HG03457 (cell line): ENCODE data around the gene SLC35G6.
"Not testable (repeated sequence)": the region's sequence is repeated elsewhere in the genome, so short reads cannot be mapped to it uniquely, and the experiment has no call there.

Experiments
- ATAC-seq: cut with Tn5 transposase; IDR thresholded peaks from one replicate; pipeline ENCODE4 v1.9.1; 2021; ENCODE audit warnings: moderate number of reproducible peaks; ENCODE audit not compliant: unreplicated experiment

Gene SLC35G6

DNA sequence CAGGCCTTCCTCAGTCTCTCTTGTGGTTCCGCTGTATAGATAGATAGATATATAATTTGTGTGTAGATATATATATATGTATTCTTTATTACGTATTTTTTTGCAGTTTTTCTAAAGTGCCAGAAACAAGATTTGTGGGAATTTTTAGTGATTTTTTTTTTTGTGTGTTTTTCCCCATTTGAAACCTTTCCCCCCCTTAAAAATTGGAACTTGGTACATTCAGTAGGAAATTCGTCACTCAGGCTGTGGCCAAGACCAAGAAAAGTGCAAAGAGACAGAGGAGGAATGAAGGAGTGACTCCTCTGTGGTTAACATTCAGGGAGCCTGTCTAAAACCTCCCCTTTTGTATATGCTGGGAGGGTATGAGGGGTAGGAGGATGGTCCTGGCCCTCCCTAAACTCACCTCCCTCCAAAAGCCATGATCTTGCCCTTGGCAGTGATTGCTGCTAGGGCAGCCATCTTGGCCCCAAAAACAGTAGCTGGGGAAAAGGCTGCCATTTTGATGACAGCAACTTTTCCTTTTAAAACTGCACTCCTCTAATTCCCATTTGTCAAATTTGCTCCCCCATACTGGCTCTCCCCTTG lies 21.2 kb upstream of the SLC35G6 start:
- no peak for ATAC-seq

DNA sequence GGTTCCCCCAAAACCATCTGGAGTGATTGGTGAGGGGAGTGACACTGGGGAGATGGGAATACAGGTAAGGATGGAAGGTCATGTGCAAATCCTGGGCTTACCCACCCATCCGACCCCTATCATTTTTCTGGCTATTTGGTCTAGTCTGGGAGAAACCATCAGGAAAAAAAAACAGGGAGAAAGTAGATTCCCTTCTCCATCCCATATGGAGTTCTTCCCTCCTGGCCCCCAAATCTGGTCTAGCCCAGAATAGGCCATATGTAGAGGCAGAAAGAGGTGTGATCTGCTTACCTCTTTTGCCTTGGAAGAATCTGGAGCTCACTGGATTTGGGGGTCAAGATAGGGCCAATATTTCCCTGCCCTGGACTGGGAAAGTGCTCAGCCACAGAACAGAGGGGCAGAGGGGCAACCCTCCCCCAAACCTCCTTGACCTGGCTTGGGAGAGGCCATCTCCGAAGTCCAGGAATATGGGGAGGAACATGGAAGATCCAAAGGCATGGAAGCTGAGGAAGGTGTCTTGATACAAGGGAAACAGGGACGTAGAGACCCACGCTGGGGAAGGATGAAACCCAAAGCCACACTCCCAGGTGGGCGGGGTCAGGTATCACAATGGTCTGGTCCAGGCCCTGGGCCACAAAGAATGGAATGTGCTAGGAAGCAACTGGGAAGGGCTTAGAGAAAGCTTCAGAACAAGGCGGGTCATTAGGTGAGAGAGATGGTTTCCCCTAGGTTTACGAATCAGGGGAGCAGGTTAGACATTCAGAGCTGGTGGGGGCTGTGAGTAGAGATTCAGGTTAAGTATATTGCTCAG lies 20.2 kb upstream of the SLC35G6 start:
- no peak for ATAC-seq

DNA sequence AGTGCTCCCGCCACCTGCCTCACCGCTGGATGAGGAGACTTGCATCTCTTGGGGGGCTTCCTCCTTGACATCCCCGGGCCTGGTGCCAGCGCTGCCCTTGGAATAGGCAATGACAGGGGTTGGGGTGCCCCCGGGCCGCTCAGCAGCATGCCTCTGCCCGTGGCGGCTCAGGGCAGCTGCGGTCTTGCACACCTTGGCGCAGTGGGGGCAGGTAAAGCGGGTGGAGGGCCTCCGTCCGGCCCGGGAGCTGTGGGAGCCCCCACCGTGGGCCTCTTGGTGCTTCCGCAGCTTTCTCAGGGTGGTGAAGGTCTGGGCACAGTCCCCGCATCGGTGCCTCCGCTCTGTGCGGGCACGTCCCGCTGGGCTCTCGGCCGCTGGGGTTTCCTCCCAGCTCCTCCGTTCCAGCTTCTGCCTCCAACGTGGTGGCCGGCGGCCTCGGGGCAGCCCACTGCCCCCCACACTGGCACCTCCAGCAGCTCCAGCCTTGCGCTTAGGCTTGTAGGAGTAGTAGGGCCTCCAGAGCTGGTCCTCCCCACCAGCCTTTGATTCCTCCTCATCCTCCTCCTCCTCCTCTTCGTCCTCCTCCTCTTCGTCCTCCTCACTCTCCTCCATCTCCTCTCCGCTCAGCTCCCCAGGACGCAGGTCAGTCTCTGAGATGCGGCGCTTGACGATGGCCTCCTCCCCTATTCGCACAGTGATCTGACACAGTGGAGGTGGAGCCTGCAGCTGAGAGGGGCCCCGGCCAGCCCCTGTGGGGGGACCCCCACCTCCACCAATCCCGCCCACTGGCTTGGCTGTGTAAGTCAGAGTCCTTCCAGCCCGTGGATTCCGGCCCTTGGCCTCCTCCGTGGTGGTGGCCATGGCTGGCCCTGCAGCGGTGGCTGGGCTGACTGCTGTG lies 18.5 kb upstream of the SLC35G6 start:
- no peak for ATAC-seq

DNA sequence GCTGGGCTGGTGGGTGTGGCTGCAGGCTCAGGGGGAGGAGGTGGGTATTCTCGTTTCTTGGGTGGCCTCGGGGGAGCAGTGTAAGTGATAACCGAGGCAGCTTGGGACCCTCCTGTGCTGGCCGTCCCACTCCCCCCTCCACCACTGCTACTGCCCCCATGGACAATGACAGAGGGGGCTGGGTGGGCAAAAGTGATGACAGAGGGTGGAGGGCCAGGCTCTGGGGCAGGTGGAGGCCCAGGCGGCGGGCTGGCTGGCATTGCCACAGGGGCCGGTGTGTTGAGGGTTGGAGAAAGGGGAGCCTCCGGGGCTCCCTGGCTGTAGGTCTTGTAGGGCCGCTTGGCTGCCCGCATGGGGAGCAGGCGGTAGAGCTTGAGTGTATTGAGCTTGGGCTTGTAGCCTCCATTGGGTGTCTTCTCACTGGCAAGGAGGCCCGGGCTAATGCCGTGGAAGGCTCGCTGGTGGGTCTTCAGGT lies 17.8 kb upstream of the SLC35G6 start:
- no peak for ATAC-seq

DNA sequence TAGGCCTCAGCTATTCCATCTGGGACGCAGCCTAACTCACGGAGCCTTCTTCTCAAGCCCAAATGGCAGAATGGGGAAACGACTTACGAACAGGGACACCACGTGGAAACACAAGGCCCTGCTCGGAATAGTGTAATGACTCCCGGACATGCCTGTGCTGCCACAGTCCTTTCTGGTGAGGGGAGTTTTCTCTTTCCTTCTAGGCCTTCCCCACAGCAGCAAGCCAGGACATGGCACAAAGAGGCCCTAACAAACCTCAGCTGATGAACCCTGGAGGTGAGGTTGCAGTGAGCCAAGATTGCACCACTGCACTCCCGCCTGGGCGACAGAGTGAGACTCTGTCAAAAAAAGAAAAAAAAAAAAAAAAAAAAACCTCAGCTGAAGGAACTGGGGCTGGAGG lies 17.2 kb upstream of the SLC35G6 start:
- no peak for ATAC-seq

DNA sequence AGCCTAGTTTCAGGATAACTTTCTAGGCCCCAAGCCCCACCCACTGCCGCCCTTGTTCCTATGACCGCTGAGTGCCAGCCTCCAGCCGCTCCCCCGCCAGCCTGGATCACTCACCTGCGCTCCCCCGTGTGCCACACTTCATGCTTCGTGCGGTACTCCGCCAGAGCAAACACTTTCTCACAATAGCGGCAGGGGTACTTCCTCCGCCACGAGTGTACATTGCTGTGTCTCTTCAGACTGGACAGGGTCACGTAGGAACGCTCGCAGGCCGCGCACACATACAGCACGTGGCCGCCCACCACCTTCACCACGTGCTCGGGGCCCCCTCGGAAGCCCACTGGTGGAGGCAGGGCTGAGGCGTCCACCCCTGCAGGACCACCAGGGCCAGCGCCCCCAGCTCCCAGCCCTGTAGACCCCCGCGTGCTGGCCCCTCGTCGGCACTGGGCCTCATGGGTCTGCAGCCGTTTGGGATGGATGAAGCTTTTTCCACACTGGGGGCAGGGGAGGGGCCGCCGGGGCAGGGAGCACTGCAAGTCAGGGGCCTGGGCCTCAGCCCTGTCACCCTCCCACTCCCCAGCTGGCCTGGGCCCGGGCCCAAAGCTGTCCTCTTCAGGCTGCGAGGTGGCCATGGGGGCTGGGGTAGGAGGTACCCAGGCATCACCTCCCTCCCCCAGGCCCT lies 15.5 kb upstream of the SLC35G6 start:
- ATAC-seq: no peak

DNA sequence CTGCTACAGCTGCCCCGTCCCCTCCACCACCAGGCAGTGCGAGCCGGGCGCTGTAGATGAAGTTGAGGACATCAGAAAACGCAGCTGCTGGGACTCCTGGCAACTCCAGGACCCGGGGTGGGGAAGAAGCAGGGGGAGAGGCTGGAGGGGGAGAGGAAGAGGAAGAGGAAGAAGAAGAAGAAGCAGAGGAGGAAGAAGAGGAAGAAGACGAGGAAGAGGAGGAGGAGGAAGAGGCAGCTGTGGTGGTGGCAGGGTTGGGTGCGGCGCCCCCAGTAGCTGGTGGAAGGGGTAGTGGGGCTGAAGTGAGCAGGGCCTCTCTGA lies 15.0 kb upstream of the SLC35G6 start:
- no peak for ATAC-seq

DNA sequence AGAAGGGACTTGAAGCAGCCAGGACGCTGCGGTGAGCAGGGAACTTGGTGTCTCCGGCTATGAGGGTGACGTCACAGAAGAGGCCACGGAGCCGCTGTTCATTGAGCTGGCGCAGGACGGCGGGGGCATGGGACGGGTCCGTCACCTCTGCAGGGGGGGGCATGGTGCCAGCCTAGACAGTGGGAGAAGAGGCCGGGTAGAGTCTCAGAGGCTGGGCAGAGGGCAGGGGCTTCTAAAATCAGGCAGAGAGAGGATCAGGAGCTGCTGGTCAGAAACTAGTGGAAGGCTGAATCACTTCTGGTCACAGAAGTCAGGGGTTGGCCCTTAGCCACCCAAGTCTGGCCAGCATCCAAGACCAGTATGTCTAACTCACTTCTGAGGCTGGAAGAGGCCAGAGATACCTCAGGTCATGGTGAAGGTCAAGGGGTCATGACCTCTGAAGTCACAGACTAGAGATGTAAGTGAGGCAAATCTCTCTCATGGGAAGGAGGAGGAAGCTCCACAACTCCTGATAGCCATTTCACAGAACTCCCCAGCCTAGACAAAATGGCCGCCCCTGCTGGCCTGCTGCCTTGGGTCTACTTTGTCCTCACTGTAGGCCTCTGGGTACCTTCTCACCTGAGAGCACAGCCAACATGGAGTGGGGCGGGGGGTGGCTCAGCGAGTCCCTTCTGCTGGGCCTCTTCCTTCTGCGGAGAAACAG lies 14.5 kb upstream of the SLC35G6 start:
- no peak for ATAC-seq

DNA sequence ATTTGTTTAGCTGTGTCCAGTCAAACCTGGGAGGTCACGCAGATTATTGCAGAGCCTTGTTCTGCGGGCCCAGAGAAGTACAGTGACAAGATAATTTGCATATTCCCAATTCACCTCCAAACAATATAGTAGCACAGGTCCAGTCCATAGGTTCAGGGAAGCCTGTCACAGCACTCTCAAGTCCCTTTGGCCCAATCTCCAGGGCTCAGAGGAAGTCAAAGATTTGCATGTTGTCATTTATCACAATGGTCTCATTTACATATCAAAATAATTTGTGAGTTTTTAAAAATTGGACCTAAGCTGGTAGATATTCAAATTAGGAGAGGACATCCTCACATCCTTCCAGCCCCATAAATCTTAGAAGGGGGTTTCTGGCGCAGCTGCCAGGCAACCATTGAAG lies 13.7 kb upstream of the SLC35G6 start:
- no peak for ATAC-seq

DNA sequence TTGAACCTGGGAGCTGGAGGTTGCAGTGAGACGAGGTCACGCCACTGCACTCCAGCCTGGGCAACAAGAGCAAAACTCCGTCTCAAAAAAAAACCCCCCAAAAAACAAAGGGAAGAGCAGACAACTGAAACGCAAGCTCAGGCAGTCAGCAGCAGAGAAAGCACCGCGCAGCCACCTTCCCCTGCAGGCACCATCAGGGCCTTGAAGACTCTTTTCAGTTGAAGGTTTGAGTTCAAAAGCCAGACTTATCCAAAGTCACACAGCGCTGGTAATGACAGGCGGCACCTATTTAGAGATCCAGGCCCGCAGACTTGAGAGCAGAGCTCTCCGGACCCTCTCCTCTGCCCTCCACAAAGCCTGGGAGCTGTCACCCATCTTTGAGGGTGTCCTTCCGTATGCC lies 13.0 kb upstream of the SLC35G6 start:
- no peak for ATAC-seq

DNA sequence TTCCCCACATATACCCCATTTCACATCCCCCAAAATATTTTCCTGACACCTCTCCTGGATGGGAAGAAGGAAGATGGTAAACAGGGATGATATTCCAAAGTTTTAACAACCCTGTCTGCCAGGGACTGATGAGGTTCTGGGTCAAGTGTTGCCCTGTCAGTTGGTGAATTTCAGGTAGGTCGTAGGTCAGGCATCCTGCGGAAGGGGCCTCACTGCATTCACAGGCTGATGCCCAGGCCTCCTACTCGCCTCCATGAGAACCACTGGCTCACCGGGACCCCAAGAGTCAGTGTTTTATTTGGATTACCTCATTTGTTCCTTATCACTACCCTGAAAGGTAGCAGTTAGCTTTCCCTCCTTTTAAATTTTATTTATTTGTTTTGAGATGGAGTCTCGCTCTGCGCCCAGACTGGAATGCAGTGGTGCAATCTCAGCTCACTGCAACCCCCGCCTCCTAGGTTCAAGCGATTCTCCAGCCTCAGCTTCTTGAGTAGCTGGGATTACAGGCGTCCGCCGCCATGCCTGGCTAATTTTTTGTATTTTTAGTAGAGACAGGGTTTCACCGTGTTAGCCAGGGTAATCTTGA lies 12.3 kb upstream of the SLC35G6 start:
- ATAC-seq: no peak

DNA sequence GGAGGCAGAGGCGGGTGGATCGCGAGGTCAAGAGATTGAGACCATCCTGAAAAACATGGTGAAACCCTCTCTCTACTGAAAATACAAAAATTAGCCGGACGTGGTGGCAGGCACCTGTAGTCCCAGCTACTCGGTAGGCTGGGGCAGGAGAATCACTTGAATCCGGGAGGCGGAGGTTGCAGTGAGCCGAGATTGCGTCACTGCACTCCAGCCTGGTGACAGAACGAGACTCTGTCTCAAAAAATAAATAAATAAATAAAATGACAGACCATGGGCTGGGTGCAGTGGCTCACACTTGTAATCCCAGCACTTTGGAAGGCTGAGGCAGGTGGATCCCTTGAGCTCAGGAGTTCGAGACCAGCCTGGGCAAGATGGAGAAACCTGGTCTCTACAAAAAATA lies 11.4 kb upstream of the SLC35G6 start:
- ATAC-seq: not testable (repeated sequence)

DNA sequence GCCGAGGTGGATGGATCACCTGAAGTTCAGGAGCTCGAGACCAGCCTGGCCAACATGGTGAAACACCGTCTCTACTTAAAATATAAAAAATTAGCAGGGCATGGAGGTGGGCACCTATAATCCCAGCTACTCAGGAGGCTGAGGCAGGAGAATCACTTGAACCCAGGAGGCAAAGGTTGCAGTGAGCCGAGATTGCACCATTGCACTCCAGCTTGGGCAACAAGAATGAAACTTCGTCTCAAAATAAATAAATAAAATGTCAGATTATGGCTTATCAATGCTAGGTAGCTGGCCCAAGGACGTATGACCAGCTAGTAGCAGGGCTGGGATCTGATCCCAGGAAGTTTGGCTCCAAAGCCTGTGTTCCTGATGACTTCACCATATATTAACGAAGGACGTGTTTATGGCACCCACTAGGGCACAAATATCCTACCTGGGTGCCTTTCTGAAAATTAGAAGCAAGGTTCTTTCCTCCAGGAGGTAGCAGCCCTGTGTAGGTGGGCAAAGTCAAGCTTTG lies 10.7 kb upstream of the SLC35G6 start:
- not testable (repeated sequence) for ATAC-seq

DNA sequence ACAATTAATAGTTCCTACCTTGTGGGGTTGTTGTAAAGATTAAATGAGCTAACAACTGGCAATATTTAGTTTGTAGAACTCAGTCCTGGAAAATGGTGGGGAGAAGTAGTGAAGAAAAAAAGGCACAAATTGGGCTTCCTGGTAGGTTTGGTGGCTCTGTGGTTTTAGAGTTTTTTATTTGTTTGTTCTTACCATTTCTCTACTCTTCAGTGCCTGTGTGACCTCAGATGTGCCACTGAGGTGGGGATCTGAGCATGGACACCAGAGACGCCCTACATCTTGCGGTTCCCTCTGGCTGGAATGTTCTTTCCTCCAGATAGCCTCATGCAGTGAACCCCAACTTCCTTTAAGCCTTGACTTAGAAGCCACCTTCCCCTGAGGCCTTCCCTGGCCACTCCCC lies 9.5 kb upstream of the SLC35G6 start:
- ATAC-seq: no peak

DNA sequence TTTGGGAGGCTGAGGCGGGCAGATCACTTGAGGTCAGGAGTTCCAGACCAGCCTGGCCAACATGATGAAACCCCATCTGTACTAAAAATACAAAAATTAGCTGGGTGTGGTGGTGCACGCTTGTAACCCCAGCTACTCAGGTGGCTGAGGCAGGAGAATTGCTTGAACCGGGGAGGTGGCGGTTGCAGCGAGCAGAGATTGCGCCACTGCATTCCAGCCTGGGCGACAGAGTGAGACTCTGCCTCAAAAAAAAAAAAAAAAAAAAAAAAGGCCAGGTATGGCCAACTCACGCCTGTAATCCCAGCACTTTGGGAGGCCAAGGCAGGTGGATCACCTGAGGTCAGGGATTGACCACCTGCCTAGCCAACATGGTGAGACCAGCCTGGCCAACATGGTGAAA lies 6.5 kb upstream of the SLC35G6 start:
- ATAC-seq: not testable (repeated sequence)

DNA sequence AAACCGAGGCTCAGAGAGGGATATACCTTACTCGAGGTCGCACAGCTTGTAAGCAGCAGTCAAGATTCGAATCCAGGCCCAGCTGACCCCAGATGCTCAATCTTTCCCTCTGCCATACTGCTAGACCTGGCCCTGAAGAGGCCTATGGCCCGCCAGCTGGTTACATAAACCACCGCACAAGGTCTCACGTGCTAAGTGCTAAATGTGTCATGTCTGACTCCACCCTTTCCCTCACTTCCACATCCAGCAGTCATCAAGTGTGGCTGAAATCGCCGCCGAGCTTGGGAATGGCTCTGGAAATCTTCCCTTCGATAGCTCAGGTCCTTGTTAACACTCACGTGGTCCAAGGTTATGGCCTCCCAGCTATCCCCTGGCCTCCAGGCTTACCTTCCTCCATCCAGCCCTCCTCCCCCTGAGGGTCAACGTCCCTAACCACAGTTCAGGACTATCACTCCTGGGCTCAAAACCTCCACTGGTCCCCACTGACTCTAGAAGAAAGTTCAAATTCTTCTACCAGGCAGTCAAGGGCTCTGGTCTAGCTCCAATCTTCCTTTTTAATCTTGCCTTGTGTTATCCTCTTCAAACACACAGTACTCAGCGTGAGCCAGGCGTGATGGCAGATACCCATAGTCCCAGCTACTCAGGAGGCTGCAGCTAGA lies 5.4 kb upstream of the SLC35G6 start:
- no peak for ATAC-seq

DNA sequence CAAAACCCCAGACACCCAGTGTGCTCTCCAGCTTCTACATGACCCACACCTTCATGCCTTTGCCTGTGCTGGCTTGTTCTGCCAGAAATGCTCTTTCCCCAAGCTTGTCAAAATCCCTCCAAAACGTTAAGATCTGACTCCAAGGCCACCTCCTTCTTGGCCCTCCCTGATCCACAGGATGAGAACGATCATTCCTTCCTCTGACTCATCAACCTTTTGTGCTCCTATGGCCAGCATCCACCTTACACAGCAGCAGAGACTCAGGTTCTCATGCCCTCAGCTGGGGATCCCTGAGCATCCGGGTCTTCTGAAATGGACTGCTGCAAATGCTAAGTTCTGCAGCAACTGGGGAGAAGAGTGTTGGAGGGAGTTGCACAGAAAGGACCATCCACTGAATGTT lies 4.8 kb upstream of the SLC35G6 start:
- no peak for ATAC-seq

DNA sequence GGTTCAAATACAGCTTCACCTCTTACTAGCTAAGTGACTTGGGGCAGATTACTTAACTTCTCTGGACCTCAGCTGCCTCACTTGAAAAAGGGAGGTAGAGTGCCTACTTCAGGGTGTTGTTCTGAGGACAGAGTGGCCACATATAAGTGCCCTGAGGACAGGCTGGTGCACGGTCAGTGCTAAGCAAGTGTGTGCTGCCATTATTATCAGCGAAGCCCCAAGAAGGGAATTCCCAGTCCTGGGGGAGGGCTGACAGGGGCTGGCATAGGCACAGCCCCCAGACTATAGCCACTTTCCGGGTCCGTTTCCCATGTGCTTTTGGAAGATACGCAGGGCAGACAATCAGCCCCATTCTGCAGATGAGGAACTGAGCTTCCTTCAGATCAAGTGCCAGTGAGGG lies 4.3 kb upstream of the SLC35G6 start:
- no peak for ATAC-seq
